ENCODE data around the gene LYST.
"Not testable (repeated sequence)": the region's sequence is repeated elsewhere in the genome, so short reads cannot be mapped to it uniquely, and the experiment has no call there.

Gene LYST

GRCh38 chr1:235821361-235821981 lies 45.2 kb downstream of the LYST start:
- no peak for DNase-seq (ENCODE audit: low read depth)

DNA sequence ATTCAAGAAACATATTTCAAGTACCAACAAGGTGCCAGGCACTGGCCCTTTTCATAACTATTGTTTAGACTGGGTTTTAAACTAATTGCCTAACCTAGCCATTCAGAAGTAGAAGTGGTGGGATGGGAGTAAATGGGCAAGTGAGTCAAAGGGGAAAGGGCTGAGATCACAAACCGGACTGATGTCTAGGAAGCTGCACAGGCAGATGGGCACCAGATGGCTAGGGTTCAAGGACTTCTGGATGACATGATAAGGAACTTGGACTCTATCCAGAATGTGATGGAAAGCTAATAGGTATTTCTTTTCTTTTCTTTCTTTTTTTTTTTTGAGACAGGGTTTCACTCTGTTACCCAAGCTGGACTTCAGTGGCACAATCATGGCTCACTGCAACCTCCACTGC lies 46.6 kb downstream of the LYST start:
- DNase-seq (ENCODE audit: low read depth): no peak

GRCh38 chr1:235818632-235819136 lies 48.0 kb downstream of the LYST start:
- DNase-seq (ENCODE audit: low read depth): no peak

GRCh38 chr1:235817101-235817728 lies 49.5 kb downstream of the LYST start:
- no peak for DNase-seq (ENCODE audit: low read depth)

- DNase-seq (ENCODE audit: low read depth): no peak
Observed at GRCh38 chr1:235809688-235810397, 56.9 kb downstream of the LYST start.

DNA sequence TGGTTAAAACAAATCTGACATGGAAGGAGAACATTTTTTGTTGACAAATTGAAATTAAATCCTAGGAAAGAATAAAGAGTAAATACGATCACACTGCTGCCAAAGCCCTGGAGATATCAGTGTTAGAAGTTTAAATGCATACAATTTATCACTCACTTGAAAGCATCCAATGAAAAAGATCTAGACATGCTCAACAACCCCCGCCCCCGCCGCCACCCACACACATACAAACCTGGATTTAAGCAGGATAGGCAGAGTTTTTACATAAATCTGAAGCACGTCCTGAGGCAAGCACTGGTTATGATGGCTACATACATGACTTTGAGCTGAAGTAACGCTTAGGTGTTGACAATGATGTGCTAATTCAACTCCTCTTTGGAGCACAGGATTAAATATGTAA lies 58.5 kb downstream of the LYST start:
- no peak for DNase-seq (ENCODE audit: low read depth)

GRCh38 chr1:235806123-235806522 lies 60.6 kb downstream of the LYST start:
- DNase-seq (ENCODE audit: low read depth): no peak

- no peak for DNase-seq (ENCODE audit: low read depth)
Observed at GRCh38 chr1:235802573-235803346, 63.9 kb downstream of the LYST start.

DNA sequence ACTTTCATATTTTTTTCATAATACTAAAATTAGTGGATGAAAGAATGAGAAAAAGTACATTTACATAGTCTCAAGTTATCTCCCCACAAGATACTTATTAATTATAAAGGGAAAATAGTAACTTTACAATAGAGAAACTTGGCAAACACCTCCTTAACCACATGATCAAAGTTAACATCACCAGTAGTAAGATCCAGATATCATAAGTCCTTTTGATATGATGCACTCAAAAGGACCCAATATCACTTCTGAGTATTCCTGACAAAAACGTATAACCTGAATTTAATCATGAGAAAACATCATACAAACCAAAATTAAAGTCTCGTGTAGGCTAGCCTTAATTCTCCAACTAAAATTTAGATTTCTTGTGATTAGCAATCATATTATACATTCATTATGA lies 67.4 kb downstream of the LYST start:
- DNase-seq (ENCODE audit: low read depth): no peak

DNA sequence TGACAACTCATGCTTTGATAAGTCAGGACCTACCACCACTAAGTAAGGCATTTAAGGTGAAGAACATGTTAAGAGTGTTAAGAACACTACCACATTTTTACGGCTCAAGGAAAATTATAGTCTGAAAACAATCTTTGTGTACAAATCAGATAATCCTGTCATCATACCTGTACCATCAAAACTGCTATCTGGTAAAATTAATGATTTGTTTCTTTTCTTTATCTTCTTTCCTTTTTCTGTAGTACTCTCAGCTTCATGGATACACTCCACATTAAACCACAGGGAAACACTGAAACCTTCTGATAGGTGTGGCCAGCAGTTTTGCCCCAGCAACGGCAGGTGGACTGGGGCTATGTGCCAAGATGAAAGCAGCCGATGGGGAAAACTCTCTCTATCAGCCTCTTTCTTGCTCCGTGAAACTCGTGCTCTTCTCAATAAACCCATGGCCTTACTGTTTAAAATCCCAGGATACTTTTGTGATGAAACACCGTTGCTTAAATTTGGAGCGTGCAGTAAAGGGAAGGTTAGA lies 75.1 kb downstream of the LYST start:
- DNase-seq (ENCODE audit: low read depth): no peak

- DNase-seq (ENCODE audit: low read depth): no peak
Observed at GRCh38 chr1:235790123-235790522, 76.6 kb downstream of the LYST start.

- DNase-seq (ENCODE audit: low read depth): not testable (repeated sequence)
Observed at GRCh38 chr1:235786227-235786898, 80.3 kb downstream of the LYST start.

DNA sequence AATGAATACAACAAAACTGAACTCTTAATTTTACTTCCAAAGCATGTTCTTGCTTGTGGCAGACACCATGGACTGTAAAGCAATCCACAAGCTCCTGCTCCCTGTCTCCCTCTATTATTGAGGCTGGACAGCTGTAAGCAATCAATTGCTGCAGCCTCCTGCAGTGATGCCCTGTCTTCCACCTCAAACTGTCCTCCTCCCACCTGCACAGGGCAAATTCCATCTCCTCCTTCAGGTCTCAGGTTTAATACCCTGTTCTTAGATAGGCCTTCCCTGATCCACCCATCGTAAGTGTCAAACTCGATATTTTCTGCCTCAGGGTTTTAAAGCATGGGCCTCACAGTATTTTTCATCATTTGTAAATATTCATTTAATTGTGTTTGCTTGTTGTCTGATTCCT lies 81.8 kb downstream of the LYST start:
- DNase-seq (ENCODE audit: low read depth): no peak

DNA sequence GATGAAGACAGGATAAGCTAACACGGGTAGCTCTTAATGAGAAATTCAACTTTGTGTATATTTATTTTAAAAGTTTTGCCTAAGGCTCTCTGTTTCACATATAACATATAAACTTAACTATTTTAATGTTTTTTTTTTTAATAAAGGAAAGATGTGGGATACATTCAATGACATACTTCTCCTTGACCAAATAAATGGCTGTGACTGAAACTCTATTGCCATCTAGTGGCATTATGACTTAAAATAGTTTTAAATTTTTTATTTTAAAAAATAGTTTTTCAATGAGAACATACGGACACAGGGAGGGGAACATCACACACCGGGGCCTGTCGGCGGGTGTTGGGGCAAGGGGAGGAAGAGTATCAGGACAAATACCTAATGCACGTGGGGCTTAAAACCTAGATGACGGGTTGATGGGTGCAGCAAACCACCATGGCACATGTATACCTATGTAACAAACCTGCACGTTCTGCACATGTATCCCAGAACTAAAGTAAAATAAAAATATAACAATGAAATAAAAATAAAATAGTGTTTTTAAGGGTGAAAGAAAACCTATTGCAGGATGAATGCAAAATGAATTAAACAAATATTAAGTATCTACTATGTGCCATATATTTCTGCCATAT lies 83.4 kb downstream of the LYST start:
- DNase-seq (ENCODE audit: low read depth): no peak

DNA sequence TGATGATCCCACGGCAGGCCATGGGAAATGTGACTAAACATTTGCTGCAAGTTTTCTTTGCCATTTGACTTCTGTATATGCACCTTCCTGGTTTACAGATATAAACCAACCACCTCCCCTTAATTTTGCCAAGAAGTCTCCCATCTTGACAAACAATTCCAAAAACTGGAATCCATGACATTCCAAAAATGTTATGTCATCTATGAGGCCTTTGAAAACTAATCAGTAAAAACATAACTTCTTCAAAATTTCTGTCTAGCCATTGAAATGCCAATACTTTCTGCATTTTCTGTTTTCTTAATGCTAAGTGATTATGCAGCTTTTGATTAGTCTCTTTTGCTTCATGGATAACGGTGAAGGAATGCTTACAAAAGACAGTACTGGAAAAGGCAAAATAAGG lies 84.1 kb downstream of the LYST start:
- DNase-seq (ENCODE audit: low read depth): no peak

GRCh38 chr1:235781807-235782206 lies 84.9 kb downstream of the LYST start:
- no peak for DNase-seq (ENCODE audit: low read depth)

- DNase-seq (ENCODE audit: low read depth): no peak
Observed at GRCh38 chr1:235779770-235780169, 86.9 kb downstream of the LYST start.

DNA sequence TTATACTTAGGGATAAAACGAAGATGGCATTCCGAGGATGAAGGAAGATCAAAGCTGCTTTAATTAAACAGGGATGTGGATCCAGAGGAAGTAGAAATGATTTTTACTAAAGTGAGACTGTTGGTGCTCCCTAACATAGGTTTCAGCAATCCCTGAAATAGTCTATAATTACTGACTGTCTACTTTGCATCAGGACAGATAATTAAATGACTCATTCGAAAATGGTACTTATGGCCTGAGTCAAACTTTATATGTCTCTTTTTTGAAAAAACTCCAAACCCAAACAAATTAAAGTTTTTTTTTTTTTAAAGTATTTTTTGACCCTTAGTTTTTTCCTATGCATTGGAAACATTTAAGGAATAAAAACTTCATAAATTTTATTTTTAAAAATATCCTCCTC lies 90.3 kb downstream of the LYST start:
- DNase-seq (ENCODE audit: low read depth): no peak

- DNase-seq (ENCODE audit: low read depth): no peak
Observed at GRCh38 chr1:235775246-235775860, 91.4 kb downstream of the LYST start.

- no peak for DNase-seq (ENCODE audit: low read depth)
Observed at GRCh38 chr1:235767795-235768194, 98.9 kb downstream of the LYST start.

DNA sequence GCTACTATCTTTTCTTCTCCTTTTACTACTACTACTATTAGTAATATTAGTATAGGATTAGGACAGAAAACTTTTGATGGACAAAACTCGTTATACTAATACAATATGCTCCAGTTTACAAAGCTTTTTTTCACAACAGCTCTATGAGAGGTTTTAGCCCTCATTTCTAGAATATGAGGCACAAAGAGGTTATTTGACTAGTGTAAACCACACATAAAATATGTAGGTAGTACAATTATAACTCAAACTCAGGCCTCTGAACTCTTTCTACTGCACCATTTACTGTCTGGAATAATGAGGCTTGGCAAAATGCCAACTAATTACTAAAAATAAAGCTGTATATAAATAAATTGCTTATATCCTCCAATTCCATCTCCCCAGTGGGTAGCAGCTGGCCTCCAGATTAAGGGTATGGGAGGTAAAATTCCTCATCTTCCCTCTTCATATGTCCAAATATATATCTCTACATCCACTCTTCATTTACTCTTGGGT lies 99.9 kb downstream of the LYST start:
- DNase-seq (ENCODE audit: low read depth): no peak
